GM19099 (cell line): ENCODE results near the gene RNF11.

Experiments
- POLR2A ChIP-seq: IDR thresholded peaks from 3 replicates; pipeline ENCODE4 v1.6.1; 2011; ENCODE audit warnings: low read depth; ENCODE audit not compliant: insufficient read length; ENCODE audit errors: extremely low read depth

RNF11 gene

GRCh38 chr1:51247499-51247898 lies 11.4 kb downstream of the RNF11 start:
- TF ChIP-seq POLR2A = no peak

- no peak for TF ChIP-seq POLR2A
Observed at GRCh38 chr1:51249445-51249844, 13.4 kb downstream of the RNF11 start.

- no peak for TF ChIP-seq POLR2A
Observed at GRCh38 chr1:51252366-51252765, 16.3 kb downstream of the RNF11 start.

GRCh38 chr1:51253691-51254090 lies 17.6 kb downstream of the RNF11 start:
- TF ChIP-seq POLR2A = no peak

GRCh38 chr1:51255331-51255730 lies 19.3 kb downstream of the RNF11 start:
- TF ChIP-seq POLR2A = no peak

- TF ChIP-seq POLR2A = no peak
Observed at GRCh38 chr1:51263147-51263877, 27.2 kb downstream of the RNF11 start.

GRCh38 chr1:51264451-51264850 lies 28.4 kb downstream of the RNF11 start:
- TF ChIP-seq POLR2A = no peak

- TF ChIP-seq POLR2A = no peak
Observed at GRCh38 chr1:51265618-51266017, 29.5 kb downstream of the RNF11 start.

GRCh38 chr1:51266181-51266580 lies 30.1 kb downstream of the RNF11 start:
- TF ChIP-seq POLR2A = no peak

GRCh38 chr1:51266791-51267190 lies 30.7 kb downstream of the RNF11 start:
- TF ChIP-seq POLR2A = no peak

- TF ChIP-seq POLR2A = no peak
Observed at GRCh38 chr1:51268634-51269033, 32.6 kb downstream of the RNF11 start.

GRCh38 chr1:51270751-51271150 lies 34.7 kb downstream of the RNF11 start:
- no peak for TF ChIP-seq POLR2A

GRCh38 chr1:51272916-51273315 lies 36.8 kb downstream of the RNF11 start:
- TF ChIP-seq POLR2A = no peak

GRCh38 chr1:51274676-51275075 lies 38.6 kb downstream of the RNF11 start:
- TF ChIP-seq POLR2A = no peak

GRCh38 chr1:51276286-51276685 lies 40.2 kb downstream of the RNF11 start:
- no peak for TF ChIP-seq POLR2A

GRCh38 chr1:51280321-51280978 lies 44.4 kb downstream of the RNF11 start:
- TF ChIP-seq POLR2A = no peak
